Spleen (tissue), 11 donors: ENCODE data around the gene EEF1AKMT1. TPM values are rescaled to one million over a fixed set of nuclear protein-coding genes. Genes with fewer than 3 reads are reported as not detected.

Experiments used
- DNase-seq: peaks from one replicate; pipeline ENCODE4 v3.0.0-alpha.2; 2020
- H3K27ac ChIP-seq, 8 donors: fragments of 200-600 bp; sonication (generic) in 7 of 8; 1 replicate in 4 of 8; 2 replicates in 4 of 8; pipeline versions ENCODE4 v1.5.0 to v1.8.0; 2016 to 2021; ENCODE audit warnings: inconsistent platforms in 4 of 8, mild to moderate bottlenecking in 4 of 8, moderate library complexity in 1 of 8
- H3K27me3 ChIP-seq, 7 donors: fragments of 200-600 bp; sonication (generic) in 6 of 7; replicated peaks in 1 of 7; 1 replicate in 4 of 7; 2 replicates in 3 of 7; pipeline versions ENCODE4 v1.5.0 to v1.8.0; 2016 to 2021; ENCODE audit warnings: inconsistent platforms in 3 of 7, mild to moderate bottlenecking in 1 of 7
- H3K36me3 ChIP-seq, 6 donors: fragments of 200-600 bp; sonication (generic) in 5 of 6; 1 replicate in 4 of 6; 2 replicates in 2 of 6; pipeline versions ENCODE4 v1.5.0 to v1.8.0; 2016 to 2021; ENCODE audit warnings: inconsistent platforms in 2 of 6
- H3K4me1 ChIP-seq, 6 donors: fragments of 200-600 bp; sonication (generic) in 5 of 6; 1 replicate in 3 of 6; 2 replicates in 3 of 6; pipeline versions ENCODE4 v1.5.0 to v1.8.0; 2016 to 2021; ENCODE audit warnings: inconsistent platforms in 3 of 6
- H3K4me3 ChIP-seq, 8 donors: fragments of 200-600 bp; sonication (generic) in 7 of 8; 1 replicate in 4 of 8; 2 replicates in 4 of 8; pipeline versions ENCODE4 v1.5.0 to v1.8.0; 2016 to 2021; ENCODE audit warnings: inconsistent platforms in 4 of 8, mild to moderate bottlenecking in 4 of 8, moderate library complexity in 2 of 8
- H3K9me3 ChIP-seq, 8 donors: fragments of 200-600 bp; sonication (generic) in 7 of 8; 1 replicate in 4 of 8; 2 replicates in 4 of 8; pipeline versions ENCODE4 v1.5.0 to v1.8.0; 2016 to 2021; ENCODE audit warnings: inconsistent platforms in 4 of 8
- CTCF ChIP-seq, 11 experiments: fragments of 200-600 bp in 7 of 11; fragments of 450-650 bp in 4 of 11; sonication (generic) in 4 of 11; IDR thresholded peaks in 8 of 11; conservative IDR thresholded peaks in 3 of 11; 1 replicate in 7 of 11; 2 replicates in 4 of 11; pipeline versions ENCODE4 v1.4.0 to v1.8.0; 2016 to 2021; ENCODE audit warnings: antibody characterized with exemption in 11 of 11, inconsistent platforms in 4 of 11, mild to moderate bottlenecking in 1 of 11
- POLR2A ChIP-seq, 3 donors: fragments of 450-650 bp; IDR thresholded peaks; one replicate each; pipeline ENCODE4 v1.5.1; 2017; ENCODE audit warnings: antibody characterized with exemption in 3 of 3, mild to moderate bottlenecking in 1 of 3
- POLR2AphosphoS5 ChIP-seq, 3 donors: sonication (generic); formaldehyde crosslinking; IDR thresholded peaks; one replicate each; pipeline ENCODE4 v1.5.1; 2017; ENCODE audit warnings: antibody characterized with exemption in 3 of 3
- WGBS, 5 donors: extraction: QIAGEN DNeasy Blood & Tissue Kit in 3 of 5; methylation state at CpG; one replicate each; pipeline versions ENCODE4 v1.1.5 to v1.1.7; 2013 to 2018; 5-methylcytosine and 5-hydroxymethylcytosine counted together
- intact Hi-C: fragments of 100-400 bp; cut with DNase I; formaldehyde crosslinking; loops from one replicate; pipeline ENCODE4 v1.15.0; 2023; ENCODE audit warnings: low total_unique reads
- polyA plus RNA-seq, 3 donors: library from polyadenylated mRNA; stranded (reverse); fragments of 200-250 nt; gene quantifications; one replicate each; pipeline ENCODE4 v1.2.1, GENCODE V29; 2013
- total RNA-seq, 7 donors: library from RNA; depleted of rRNA in 3 of 7; stranded (reverse); fragments of >200 nt in 3 of 7; fragmentation: NEBNext Ultra II Directional in 4 of 7; extraction: Animal tissue kit (Norgen Biotek cat#: 25700) in 4 of 7; gene quantifications; one replicate each; pipeline versions ENCODE4 v1.1.0 to v1.2.1, GENCODE V29; 2016 to 2021
- donor health status: healthy with polysubstance abuse.
- donor health status: DM: no; HTN: no; CAD: no; lungs with moderate emphysema.
- donor health status: DM: no; HTN: no; CAD: no.
- donor health status: Bipolar disorder and iron deficiency.
- donor health status: healthy.
- donor health status: DM: no; HTN: no; CAD: no.
- donor health status: DM: yes; HTN: yes; CAD: no.

Gene EEF1AKMT1
- total and polyA plus RNA-seq, 10 donors: 3.8 to 10.1 (median 7.0) TPM

GRCh38 chr13:20719783-20720182, 54.0 kb downstream of the EEF1AKMT1 start:
- Histone ChIP-seq H3K4me3 (no peak overlapping the region), H3K27ac (no peak overlapping the region), H3K27me3 (peaks cover 0 to 39% (median 24%) of the 10 kb centered on the region in 7 donors), H3K4me1 (peaks cover 3 to 15% (median 12%) of the 10 kb centered on the region in 6 donors), H3K9me3 (no peaks in the 10 kb centered on the region), H3K36me3 (no peaks in the 10 kb centered on the region)
- 78 to 90% (median 85%) methylated on average over 13 of the region's 13 CpGs for WGBS, 5 donors
- TF ChIP-seq POLR2A (IDR thresholded peaks at IDR 0.05) (no peak), CTCF (IDR thresholded peaks at IDR 0.05 in 8 of 11, conservative IDR thresholded peaks at IDR 0.05 in 3 of 11) (no peak), POLR2AphosphoS5 (IDR thresholded peaks at IDR 0.05) (no peak)
- intact Hi-C loops: loop anchor here (10.0 kb wide), 2 partner anchors 55 to 205 kb away; partner anchors contain the start of gene EEF1AKMT1
- no peak for DNase-seq

- TF ChIP-seq POLR2AphosphoS5 (IDR thresholded peaks at IDR 0.05): no peak
- TF ChIP-seq POLR2A (IDR thresholded peaks at IDR 0.05): no peak
- TF ChIP-seq CTCF (IDR thresholded peaks at IDR 0.05 in 8 of 11, conservative IDR thresholded peaks at IDR 0.05 in 3 of 11): no peak
- DNase-seq: no peak
- 87 to 95% (median 91%) methylated on average over 12 of the region's 12 CpGs for WGBS, 5 donors
- no peak overlapping the region for H3K4me3 ChIP-seq
- H3K27ac ChIP-seq: no peak overlapping the region
- no peaks in the 10 kb centered on the region for H3K9me3 ChIP-seq
- peaks cover 3 to 15% (median 12%) of the 10 kb centered on the region in 6 donors for H3K4me1 ChIP-seq
- H3K36me3 ChIP-seq: no peaks in the 10 kb centered on the region
- intact Hi-C loops: loop anchor here (10.0 kb wide), 2 partner anchors 56 to 206 kb away; partner anchors contain the start of gene EEF1AKMT1
- H3K27me3 ChIP-seq: peaks cover 0 to 39% (median 24%) of the 10 kb centered on the region in 7 donors
Observed at GRCh38 chr13:20718958-20719566, 54.7 kb downstream of the EEF1AKMT1 start.

GRCh38 chr13:20717581-20718542, 55.9 kb downstream of the EEF1AKMT1 start:
- H3K4me1 ChIP-seq: peaks cover 3 to 23% (median 18%) of the 10 kb centered on the region in 6 donors
- no peaks in the 10 kb centered on the region for H3K9me3 ChIP-seq
- intact Hi-C loops: loop anchor here (10.0 kb wide), 2 partner anchors 57 to 207 kb away; partner anchors contain the start of gene EEF1AKMT1
- no peaks in the 10 kb centered on the region for H3K36me3 ChIP-seq
- no peak overlapping the region for H3K4me3 ChIP-seq
- TF ChIP-seq POLR2AphosphoS5 (IDR thresholded peaks at IDR 0.05) (no peak), POLR2A (IDR thresholded peaks at IDR 0.05) (no peak), CTCF (IDR thresholded peaks at IDR 0.05 in 8 of 11, conservative IDR thresholded peaks at IDR 0.05 in 3 of 11) (no peak)
- DNase-seq: no peak
- no peak overlapping the region for H3K27ac ChIP-seq
- peaks cover 0 to 41% (median 23%) of the 10 kb centered on the region in 7 donors for H3K27me3 ChIP-seq
- 88 to 96% (median 92%) methylated on average over 40 to 44 of the region's 44 CpGs for WGBS, 5 donors
